Measurements from ENCODE around the gene FHIP1A.

The FHIP1A gene

DNA sequence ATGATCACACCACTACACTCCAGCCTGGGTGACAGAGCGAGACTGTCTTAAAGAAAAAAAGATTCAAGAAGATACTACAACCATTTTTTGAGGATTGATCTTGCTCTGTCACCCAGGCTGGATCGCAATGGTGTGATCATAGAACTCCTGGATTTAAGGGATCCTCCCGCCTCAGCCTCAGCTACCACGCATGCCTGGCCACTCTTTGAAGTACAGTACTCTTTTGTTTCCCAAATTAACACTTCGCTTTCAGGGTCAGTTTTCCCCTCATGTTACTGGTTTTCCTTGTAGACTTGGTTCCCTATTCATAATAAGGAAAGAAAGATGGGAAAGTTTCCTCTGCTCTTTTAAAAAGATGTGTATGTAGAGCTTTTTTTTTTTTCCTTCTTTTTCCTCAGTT lies 34.3 kb downstream of the FHIP1A start:
- Histone ChIP-seq H3K79me2 (ENCODE audit: low read length) (no peaks in the 10 kb centered on the region), H3K36me3 (replicated peaks; ENCODE audit: insufficient read depth, low read length) (no peaks in the 10 kb centered on the region), H3K4me1 (ENCODE audit: low read length) (no peaks in the 10 kb centered on the region), H2AFZ (ENCODE audit: low read length) (no peak overlapping the region), H3K27ac (ENCODE audit: low read length) (no peak overlapping the region), H3K9me3 (replicated peaks; ENCODE audit: insufficient read depth, low read length) (no peaks in the 10 kb centered on the region), H3K9ac (ENCODE audit: low read length) (no peak overlapping the region), H3K9me2 (replicated peaks; ENCODE audit: insufficient read depth, low read length) (no peaks in the 10 kb centered on the region), H4K20me1 (ENCODE audit: insufficient read depth, low read length) (no peaks in the 10 kb centered on the region), H3K27me3 (replicated peaks; ENCODE audit: insufficient read depth, low read length) (no peaks in the 10 kb centered on the region), H3K4me2 (ENCODE audit: low read depth, low read length) (no peak overlapping the region), H3K4me3 (ENCODE audit: low read length) (no peak overlapping the region), H3F3A (ENCODE audit: insufficient read depth, low read length) (no peaks in the 10 kb centered on the region)
- no peak for DNase-seq
- TF ChIP-seq, protein P1, sequence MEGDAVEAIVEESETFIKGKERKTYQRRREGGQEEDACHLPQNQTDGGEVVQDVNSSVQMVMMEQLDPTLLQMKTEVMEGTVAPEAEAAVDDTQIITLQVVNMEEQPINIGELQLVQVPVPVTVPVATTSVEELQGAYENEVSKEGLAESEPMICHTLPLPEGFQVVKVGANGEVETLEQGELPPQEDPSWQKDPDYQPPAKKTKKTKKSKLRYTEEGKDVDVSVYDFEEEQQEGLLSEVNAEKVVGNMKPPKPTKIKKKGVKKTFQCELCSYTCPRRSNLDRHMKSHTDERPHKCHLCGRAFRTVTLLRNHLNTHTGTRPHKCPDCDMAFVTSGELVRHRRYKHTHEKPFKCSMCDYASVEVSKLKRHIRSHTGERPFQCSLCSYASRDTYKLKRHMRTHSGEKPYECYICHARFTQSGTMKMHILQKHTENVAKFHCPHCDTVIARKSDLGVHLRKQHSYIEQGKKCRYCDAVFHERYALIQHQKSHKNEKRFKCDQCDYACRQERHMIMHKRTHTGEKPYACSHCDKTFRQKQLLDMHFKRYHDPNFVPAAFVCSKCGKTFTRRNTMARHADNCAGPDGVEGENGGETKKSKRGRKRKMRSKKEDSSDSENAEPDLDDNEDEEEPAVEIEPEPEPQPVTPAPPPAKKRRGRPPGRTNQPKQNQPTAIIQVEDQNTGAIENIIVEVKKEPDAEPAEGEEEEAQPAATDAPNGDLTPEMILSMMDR (IDR thresholded peaks at IDR 0.05; ENCODE audit: low read length): no peak

- Histone ChIP-seq H3K9me2 (replicated peaks; ENCODE audit: insufficient read depth, low read length) (no peaks in the 10 kb centered on the region), H2AFZ (ENCODE audit: low read length) (no peak overlapping the region), H3K27me3 (replicated peaks; ENCODE audit: insufficient read depth, low read length) (no peaks in the 10 kb centered on the region), H3K9ac (ENCODE audit: low read length) (no peak overlapping the region), H3K27ac (ENCODE audit: low read length) (no peak overlapping the region), H3K4me3 (ENCODE audit: low read length) (no peak overlapping the region), H3K4me2 (ENCODE audit: low read depth, low read length) (no peak overlapping the region), H3K79me2 (ENCODE audit: low read length) (no peaks in the 10 kb centered on the region), H3K36me3 (replicated peaks; ENCODE audit: insufficient read depth, low read length) (no peaks in the 10 kb centered on the region), H3K4me1 (ENCODE audit: low read length) (no peaks in the 10 kb centered on the region), H3K9me3 (replicated peaks; ENCODE audit: insufficient read depth, low read length) (no peaks in the 10 kb centered on the region), H4K20me1 (ENCODE audit: insufficient read depth, low read length) (no peaks in the 10 kb centered on the region), H3F3A (ENCODE audit: insufficient read depth, low read length) (no peaks in the 10 kb centered on the region)
- no peak for TF ChIP-seq EZH2 (optimal IDR thresholded peaks at IDR 0.05; ENCODE audit: low read depth, low read length)
- TF ChIP-seq EZH2phosphoT487 (IDR thresholded peaks at IDR 0.05; ENCODE audit: low read length): no peak
- TF ChIP-seq, protein P1 (IDR thresholded peaks at IDR 0.05; ENCODE audit: low read length): no peak
- DNase-seq: no peak
Measured at GRCh38 chr4:151443752-151444151, 34.8 kb downstream of the FHIP1A start.

GRCh38 chr4:151446208-151446607 lies 37.2 kb downstream of the FHIP1A start:
- no peak for DNase-seq
- Histone ChIP-seq H3K79me2 (ENCODE audit: low read length) (no peaks in the 10 kb centered on the region), H3K9me2 (replicated peaks; ENCODE audit: insufficient read depth, low read length) (no peaks in the 10 kb centered on the region), H3K27ac (ENCODE audit: low read length) (no peak overlapping the region), H3K4me3 (ENCODE audit: low read length) (no peak overlapping the region), H3K9ac (ENCODE audit: low read length) (no peak overlapping the region), H3K4me2 (ENCODE audit: low read depth, low read length) (no peak overlapping the region), H2AFZ (ENCODE audit: low read length) (no peak overlapping the region), H4K20me1 (ENCODE audit: insufficient read depth, low read length) (no peaks in the 10 kb centered on the region), H3K4me1 (ENCODE audit: low read length) (no peaks in the 10 kb centered on the region), H3F3A (ENCODE audit: insufficient read depth, low read length) (no peaks in the 10 kb centered on the region), H3K36me3 (replicated peaks; ENCODE audit: insufficient read depth, low read length) (no peaks in the 10 kb centered on the region), H3K27me3 (replicated peaks; ENCODE audit: insufficient read depth, low read length) (no peaks in the 10 kb centered on the region), H3K9me3 (replicated peaks; ENCODE audit: insufficient read depth, low read length) (no peaks in the 10 kb centered on the region)
- no peak for TF ChIP-seq EZH2 (optimal IDR thresholded peaks at IDR 0.05; ENCODE audit: low read depth, low read length)
- no peak for TF ChIP-seq EZH2phosphoT487 (IDR thresholded peaks at IDR 0.05; ENCODE audit: low read length)
- TF ChIP-seq, protein P1 (IDR thresholded peaks at IDR 0.05; ENCODE audit: low read length): no peak

Data from MM.1S (cell line).